ENCODE results near the gene FAH.

FAH gene

GRCh38 chr15:80202016-80202315 lies 49.2 kb downstream of the FAH start:
- no peak for DNase-seq

GRCh38 chr15:80202641-80203360 lies 50.0 kb downstream of the FAH start:
- no peak for DNase-seq

- no peak for DNase-seq
Measured at GRCh38 chr15:80203361-80203885, 50.6 kb downstream of the FAH start.

- DNase-seq: no peak
Measured at GRCh38 chr15:80204231-80204630, 51.4 kb downstream of the FAH start.

GRCh38 chr15:80207887-80208286 lies 55.1 kb downstream of the FAH start:
- DNase-seq: no peak

- no peak for DNase-seq
Measured at GRCh38 chr15:80208758-80209734, 56.2 kb downstream of the FAH start.

GRCh38 chr15:80210611-80211573 lies 58.1 kb downstream of the FAH start:
- DNase-seq: no peak

GRCh38 chr15:80211976-80212375 lies 59.2 kb downstream of the FAH start:
- no peak for DNase-seq

- DNase-seq: no peak
Measured at GRCh38 chr15:80214910-80215309, 62.1 kb downstream of the FAH start.

- no peak for DNase-seq
Measured at GRCh38 chr15:80216141-80216540, 63.3 kb downstream of the FAH start.

GRCh38 chr15:80216911-80217310 lies 64.1 kb downstream of the FAH start:
- DNase-seq: no peak

GRCh38 chr15:80217327-80217900 lies 64.6 kb downstream of the FAH start:
- DNase-seq: no peak

GRCh38 chr15:80219955-80220354 lies 67.2 kb downstream of the FAH start:
- DNase-seq: no peak

GRCh38 chr15:80228959-80229610 lies 76.3 kb downstream of the FAH start:
- DNase-seq: no peak

- no peak for DNase-seq
Measured at GRCh38 chr15:80231371-80231770, 78.6 kb downstream of the FAH start.

GRCh38 chr15:80233581-80233980 lies 80.8 kb downstream of the FAH start:
- DNase-seq: no peak

GRCh38 chr15:80234883-80235282 lies 82.1 kb downstream of the FAH start:
- peak; percentile 6 to 42 for DNase-seq
